ENCODE results near the gene MCU.

MCU gene

DNA sequence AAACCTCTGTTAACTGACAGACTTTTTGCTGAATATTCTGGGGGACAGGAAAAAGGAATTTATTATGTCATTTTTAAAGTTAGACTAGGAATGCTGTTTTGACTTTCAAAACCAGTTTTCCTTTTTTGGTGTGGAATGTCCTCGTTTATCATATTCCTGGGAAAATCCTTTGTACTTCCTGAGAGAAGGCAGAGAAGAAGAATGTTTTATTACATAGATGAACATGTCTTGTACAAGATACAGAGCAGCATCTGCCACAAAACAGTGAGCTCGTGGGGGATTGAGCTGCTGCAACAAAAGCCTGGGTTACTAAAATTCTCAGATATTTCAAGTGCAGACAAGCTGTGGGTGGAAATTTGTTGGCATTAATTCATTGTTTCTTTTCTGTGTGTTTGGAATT lies 20.2 kb downstream of the MCU start:
- DNase-seq (ENCODE audit: insufficient read length) (no peak), FAIRE-seq (peak; percentile 65)
- TF ChIP-seq POLR2AphosphoS5 (IDR thresholded peaks at IDR 0.05; ENCODE audit: low read depth, low read length) (no peak), TAF1 (IDR thresholded peaks at IDR 0.05; ENCODE audit: borderline replicate concordance, low read depth, low read length) (no peak), POLR2A (IDR thresholded peaks at IDR 0.05; ENCODE audit: low read depth, low read length) (no peak)

DNA sequence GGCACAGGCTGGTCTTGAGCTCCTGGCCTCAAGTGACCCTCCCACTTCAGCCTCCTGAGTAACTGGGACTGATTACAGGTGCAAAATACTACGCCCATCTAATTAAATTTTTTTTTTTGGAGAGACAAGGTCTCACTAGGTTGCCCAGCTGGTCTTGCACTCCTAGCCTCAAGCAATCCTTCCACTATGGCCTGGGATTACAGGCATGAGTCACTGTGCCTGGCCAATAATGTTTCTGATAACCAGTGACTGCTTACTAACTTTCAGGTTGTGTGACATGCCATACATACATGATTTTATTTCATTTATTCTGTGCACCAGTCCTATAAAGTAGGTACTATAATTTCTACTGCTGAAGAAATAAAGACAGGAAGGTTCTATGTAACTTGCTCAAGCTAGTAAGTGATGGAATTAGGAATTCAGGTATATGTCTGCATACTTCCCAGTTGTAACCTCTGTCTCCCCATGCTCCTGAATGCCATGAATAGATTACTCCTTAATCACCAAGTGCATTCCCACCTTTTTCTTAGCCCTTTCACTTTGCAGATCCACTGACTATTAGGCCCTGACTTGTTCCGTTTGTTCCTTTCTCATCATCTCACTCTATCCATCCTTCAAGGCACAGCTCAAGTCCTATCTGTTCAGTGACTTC lies 28.1 kb downstream of the MCU start:
- FAIRE-seq (no peak), DNase-seq (ENCODE audit: insufficient read length) (no peak)
- TF ChIP-seq POLR2A (IDR thresholded peaks at IDR 0.05; ENCODE audit: low read depth, low read length): no peak

DNA sequence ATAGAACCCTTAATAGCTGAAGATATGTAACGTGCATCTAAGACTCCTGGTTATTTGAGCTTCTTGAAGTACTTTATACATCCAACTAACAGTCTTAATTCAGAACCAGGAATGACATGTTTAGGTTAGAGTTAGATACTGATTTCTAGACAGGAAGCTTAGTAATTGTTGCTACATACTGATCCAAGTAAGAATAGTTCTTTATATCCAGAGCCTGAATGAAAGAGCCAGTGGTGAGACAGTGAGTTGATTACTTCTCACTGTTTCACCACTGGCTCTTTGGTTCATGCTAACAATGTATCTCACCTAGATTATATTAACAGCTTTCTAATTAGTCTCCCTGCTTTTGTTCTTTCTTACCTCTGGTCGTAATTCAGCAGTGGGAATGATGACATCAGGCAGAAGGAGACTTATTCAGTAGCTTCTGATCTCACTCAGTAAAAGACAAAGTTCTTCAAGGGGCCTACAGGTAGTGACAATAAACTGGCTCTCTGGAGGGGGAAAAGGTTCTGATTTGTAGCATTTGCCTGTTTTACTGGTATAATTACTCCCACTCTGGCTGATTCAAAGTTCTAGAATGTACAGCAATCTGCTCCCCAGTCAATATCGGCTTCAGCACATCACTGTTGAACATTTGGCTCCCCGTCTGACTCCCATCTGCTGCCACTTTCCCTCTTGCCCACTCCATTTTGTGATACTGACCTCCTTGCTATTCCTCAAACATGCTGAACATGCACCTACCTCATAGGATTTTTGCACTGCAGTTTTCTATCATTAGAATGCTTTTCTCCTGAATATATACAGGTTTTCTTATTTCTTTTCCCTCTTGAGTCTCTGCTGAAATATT lies 29.1 kb downstream of the MCU start:
- DNase-seq (ENCODE audit: insufficient read length): no peak
- no peak for FAIRE-seq
- TF ChIP-seq TAF1 (IDR thresholded peaks at IDR 0.05; ENCODE audit: borderline replicate concordance, low read depth, low read length) (no peak), POLR2AphosphoS5 (IDR thresholded peaks at IDR 0.05; ENCODE audit: low read depth, low read length) (no peak), POLR2A (IDR thresholded peaks at IDR 0.05; ENCODE audit: low read depth, low read length) (no peak)

DNA sequence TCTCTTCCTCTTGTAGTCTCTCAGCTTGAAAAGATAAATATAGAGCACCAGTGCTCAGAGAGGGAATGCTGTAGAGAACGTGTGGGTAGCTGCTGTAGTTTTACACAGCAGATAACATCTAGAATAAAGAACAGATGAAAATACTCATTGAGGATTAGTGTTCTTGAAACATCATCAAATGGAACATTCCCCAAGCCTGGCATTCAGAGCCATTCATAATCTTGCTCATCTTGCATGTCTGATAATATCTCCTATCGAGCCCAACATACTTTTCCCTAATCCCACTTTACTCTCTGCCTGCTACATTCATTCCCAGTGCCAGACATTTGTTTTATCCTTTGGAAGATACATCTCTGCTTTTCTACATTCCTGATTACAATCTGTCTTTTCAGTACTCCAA lies 35.2 kb downstream of the MCU start:
- no peak for DNase-seq (ENCODE audit: insufficient read length)
- TF ChIP-seq POLR2AphosphoS5 (IDR thresholded peaks at IDR 0.05; ENCODE audit: low read depth, low read length) (no peak), TAF1 (IDR thresholded peaks at IDR 0.05; ENCODE audit: borderline replicate concordance, low read depth, low read length) (no peak), POLR2A (IDR thresholded peaks at IDR 0.05; ENCODE audit: low read depth, low read length) (no peak)
- peak; percentile 77 for FAIRE-seq

DNA sequence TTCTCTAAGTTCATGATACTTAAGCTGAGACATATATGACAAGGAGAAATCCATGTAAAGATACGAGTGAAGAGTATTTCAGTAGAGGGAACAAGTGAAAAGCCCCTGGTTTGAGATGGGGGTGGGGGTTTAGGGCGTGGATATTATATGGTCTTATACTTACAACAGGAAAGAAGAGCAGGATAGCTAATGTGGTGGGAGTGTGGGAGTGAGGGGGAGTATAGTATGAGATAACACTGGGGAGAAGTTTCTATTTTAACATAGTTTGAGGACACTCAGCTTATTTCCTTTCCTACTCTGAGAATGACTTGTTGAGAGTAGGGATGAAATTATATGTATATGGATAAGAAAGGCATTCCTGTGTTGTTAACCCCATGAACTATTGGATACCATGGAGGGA lies 36.5 kb downstream of the MCU start:
- no peak for DNase-seq (ENCODE audit: insufficient read length)
- no peak for TF ChIP-seq POLR2A (IDR thresholded peaks at IDR 0.05; ENCODE audit: low read depth, low read length)
- no peak for TF ChIP-seq TAF1 (IDR thresholded peaks at IDR 0.05; ENCODE audit: borderline replicate concordance, low read depth, low read length)
- no peak for TF ChIP-seq POLR2AphosphoS5 (IDR thresholded peaks at IDR 0.05; ENCODE audit: low read depth, low read length)
- no peak for FAIRE-seq

DNA sequence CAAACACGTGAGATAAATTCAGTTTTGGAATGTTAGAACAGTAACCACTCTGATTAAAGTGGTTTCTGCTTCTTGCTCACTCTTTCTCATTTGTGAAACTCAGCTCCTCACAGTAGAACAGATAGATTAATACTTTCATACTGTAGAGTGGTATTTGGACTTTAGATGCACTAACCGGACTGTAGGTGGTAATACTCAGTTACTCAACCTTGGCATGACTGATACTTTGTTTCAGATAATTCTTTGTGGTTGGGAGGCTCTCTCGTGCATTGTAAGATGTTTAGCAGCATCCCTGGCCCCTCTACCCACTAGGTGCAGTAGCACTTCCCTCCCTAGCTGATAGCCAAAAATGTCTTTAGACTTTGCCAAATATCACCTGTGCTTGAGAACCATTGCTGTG lies 37.6 kb downstream of the MCU start:
- DNase-seq (ENCODE audit: insufficient read length) (no peak), FAIRE-seq (peak; percentile 91)
- TF ChIP-seq TAF1 (IDR thresholded peaks at IDR 0.05; ENCODE audit: borderline replicate concordance, low read depth, low read length) (no peak), POLR2A (IDR thresholded peaks at IDR 0.05; ENCODE audit: low read depth, low read length) (no peak), POLR2AphosphoS5 (IDR thresholded peaks at IDR 0.05; ENCODE audit: low read depth, low read length) (no peak)

DNA sequence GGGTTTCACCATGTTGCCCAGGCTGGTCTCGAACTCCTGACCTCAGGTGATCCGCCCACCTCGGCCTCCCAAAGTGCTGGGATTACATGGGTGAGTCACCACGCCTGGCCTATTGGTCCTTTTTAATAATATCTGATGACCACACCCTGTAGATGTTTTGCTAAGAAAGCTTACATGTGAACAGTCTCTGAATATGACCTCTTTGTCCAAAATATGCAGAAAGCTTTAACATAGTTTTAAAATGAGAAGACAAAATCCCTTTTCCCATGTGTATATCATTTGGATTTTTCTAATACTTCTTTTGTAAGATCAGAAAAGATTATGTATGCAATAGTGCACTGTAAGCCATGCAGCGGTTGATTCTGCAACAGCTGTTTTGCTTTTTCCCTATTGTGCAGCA lies 38.5 kb downstream of the MCU start:
- DNase-seq (ENCODE audit: insufficient read length): no peak
- TF ChIP-seq POLR2A (IDR thresholded peaks at IDR 0.05; ENCODE audit: low read depth, low read length): no peak
- TF ChIP-seq TAF1 (IDR thresholded peaks at IDR 0.05; ENCODE audit: borderline replicate concordance, low read depth, low read length): no peak
- no peak for TF ChIP-seq POLR2AphosphoS5 (IDR thresholded peaks at IDR 0.05; ENCODE audit: low read depth, low read length)
- FAIRE-seq: no peak

DNA sequence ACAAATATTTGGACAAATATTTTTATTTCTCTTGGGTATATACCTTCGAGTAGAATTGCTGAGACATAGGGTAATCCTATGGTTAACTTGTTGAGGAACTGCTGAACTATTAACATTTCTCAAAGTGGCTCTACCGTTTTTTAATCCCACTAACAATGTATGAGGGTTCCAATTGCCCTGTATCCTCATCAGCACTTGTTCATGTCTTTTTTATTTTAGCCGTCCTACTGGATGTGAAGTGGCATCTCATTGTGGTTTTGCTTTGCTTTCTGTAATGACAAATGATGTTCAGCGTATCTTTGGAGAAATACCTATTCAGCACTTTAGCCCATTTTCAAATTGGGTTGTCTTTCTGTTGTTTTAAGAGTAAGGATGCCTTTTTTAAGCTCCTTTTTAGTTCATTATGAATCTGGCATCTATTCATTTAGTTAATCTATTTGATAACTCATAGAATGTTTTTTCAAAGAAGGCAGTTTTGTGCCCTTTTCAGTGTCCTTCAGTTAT lies 40.0 kb downstream of the MCU start:
- FAIRE-seq: no peak
- no peak for DNase-seq (ENCODE audit: insufficient read length)
- TF ChIP-seq POLR2A (IDR thresholded peaks at IDR 0.05; ENCODE audit: low read depth, low read length): no peak
- TF ChIP-seq TAF1 (IDR thresholded peaks at IDR 0.05; ENCODE audit: borderline replicate concordance, low read depth, low read length): no peak
- TF ChIP-seq POLR2AphosphoS5 (IDR thresholded peaks at IDR 0.05; ENCODE audit: low read depth, low read length): no peak

DNA sequence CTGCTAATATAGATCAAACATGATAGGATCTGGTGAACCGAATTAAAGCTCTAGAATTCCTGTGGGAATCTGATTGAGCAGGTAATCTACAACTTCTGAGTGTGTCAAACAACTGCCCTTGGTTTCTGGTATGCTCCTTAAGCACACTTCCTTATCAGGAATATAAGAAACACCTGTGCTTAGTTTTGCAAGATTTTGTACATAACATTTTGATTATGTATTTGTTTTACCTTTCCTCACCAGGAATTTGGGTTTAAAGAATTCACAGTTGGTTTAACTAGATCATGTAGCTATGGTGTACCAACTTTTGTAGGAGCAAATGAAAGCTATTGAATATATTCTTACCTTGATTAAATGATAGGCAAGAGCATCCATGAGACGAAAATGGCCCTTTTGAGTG lies 40.6 kb downstream of the MCU start:
- TF ChIP-seq POLR2A (IDR thresholded peaks at IDR 0.05; ENCODE audit: low read depth, low read length) (no peak), TAF1 (IDR thresholded peaks at IDR 0.05; ENCODE audit: borderline replicate concordance, low read depth, low read length) (no peak), POLR2AphosphoS5 (IDR thresholded peaks at IDR 0.05; ENCODE audit: low read depth, low read length) (no peak)
- FAIRE-seq (no peak), DNase-seq (ENCODE audit: insufficient read length) (no peak)

DNA sequence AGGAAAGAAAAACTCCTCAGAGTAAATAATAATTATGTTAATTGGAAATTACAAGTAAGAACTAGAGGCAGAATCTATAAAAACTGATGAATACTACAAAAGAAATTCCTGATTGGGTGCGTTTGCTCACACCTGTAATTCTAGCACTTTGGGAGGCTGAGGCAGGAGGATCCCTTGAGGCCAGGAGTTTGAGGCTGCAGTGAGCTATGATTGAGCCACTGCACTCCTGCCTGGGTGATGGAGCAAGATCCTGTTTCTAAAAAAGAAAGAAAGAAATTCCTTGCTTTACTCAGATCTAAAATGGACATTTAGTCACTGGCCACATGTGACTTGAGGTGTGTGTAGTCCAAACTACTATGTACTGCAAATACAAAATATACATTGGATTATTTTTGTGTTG lies 42.0 kb downstream of the MCU start:
- FAIRE-seq (no peak), DNase-seq (ENCODE audit: insufficient read length) (no peak)
- no peak for TF ChIP-seq TAF1 (IDR thresholded peaks at IDR 0.05; ENCODE audit: borderline replicate concordance, low read depth, low read length)

DNA sequence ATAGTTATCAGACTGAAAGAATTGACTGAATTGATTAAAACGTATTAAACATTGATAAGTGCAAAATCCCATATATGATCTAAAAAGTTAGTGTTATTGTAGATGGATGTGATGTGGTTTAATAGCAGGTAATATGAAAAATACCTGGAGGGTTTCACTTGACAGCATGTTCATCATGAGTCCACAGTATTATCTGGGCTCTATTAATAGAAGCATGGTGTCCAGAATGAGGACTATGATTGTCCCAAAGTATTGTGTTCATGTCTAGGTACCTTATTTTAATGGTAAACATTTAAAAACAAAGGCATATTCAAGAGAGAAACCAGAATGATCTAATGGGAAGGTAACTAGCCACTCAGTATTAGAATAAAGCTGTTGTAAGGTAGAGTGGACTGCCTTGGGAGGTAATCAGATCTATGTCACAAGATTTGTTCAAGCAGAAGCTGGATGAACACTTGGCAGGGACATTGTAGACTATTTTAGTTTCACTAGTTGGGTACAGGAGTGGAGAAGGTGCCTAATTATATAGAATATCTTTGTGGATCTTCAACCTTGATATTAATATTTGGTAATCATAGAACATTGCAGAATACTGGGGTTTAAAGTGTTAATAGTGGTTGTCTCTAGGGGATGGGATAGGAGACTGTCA lies 43.5 kb downstream of the MCU start:
- FAIRE-seq (no peak), DNase-seq (ENCODE audit: insufficient read length) (no peak)

More for the DNA sequence above, 43.5 kb downstream of the MCU start:
- TF ChIP-seq POLR2AphosphoS5 (IDR thresholded peaks at IDR 0.05; ENCODE audit: low read depth, low read length) (no peak), TAF1 (IDR thresholded peaks at IDR 0.05; ENCODE audit: borderline replicate concordance, low read depth, low read length) (no peak), POLR2A (IDR thresholded peaks at IDR 0.05; ENCODE audit: low read depth, low read length) (no peak)

All from GM12892 (cell line).